Hematopoietic multipotent progenitor cell (in vitro differentiated cells): ENCODE measurements around the gene GNA12. TPM values are rescaled to one million over a fixed set of nuclear protein-coding genes. Genes with fewer than 3 reads are reported as not detected.
A peak's percentile ranks its signal among the peaks of the same experiment; 100 is the strongest.

ENCODE experiments used
- DNase-seq, 3 donors: peaks; one replicate each; pipeline ENCODE4 v3.0.0-alpha.2; 2011 to 2015; ENCODE audit warnings: low read depth in 2 of 3, low spot score in 2 of 3
- total RNA-seq: library from RNA; depleted of rRNA; stranded (reverse); fragments of >200 nt; gene quantifications from one replicate; pipeline ENCODE4 v1.2.3, GENCODE V29; 2012

GNA12 gene
- total RNA-seq, 1 donor = 48.2 TPM

DNA sequence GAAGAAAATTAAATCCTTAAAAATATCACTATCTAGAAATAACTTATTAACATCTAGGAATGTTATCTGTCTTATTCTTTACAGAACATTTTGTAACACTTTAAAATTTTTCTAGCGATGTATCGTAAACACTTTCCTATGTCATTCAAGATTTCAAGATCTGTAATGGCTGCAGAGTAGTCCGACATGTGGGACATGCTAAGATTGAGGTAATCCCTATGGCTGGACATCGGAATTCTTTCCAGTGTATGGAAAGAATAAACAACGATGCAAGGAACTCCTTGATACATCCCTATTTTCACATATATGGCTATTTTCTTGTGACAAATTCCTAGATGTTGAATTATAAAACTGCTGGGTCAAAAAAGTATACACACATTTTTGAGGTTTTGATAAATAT lies 37.5 kb downstream of the GNA12 start:
- DNase-seq = no peak

DNA sequence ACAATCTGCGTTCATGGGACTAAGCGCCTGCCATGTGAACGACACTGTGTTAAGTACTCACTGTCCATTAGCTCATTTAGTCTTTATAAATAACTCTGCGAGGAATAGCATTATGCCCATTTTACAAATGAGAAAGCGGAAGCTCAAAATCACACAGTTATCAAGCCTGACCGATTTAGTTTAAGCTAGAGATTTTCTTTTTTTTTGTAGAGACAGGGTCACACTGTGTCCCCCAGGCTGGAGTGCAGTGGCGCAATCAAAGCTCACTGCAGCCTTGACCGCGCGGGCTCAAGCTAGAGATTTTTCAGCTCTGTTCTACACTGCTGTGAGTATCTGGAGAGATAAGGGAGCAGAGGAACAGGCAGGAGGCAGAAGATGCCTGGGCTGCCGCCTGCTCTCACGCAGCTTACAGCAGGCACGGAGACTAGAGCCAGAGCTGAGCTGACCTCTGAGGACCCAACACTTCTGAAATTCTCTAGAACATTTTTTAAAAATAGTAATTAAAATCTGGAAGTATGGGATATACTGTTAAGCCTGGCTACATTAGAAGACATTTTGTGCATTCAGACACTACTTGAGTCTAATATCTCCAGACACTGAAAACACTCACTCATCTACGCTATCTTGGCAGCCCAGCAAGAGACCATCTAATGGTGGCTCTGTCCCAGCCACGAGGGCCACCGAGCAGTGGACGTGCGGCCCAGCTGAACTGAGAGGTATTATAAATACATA lies 38.7 kb downstream of the GNA12 start:
- DNase-seq = no peak

- no peak for DNase-seq
Observed at GRCh38 chr7:2804227-2804763, 39.8 kb downstream of the GNA12 start.

- DNase-seq = no peak
Observed at GRCh38 chr7:2803755-2804154, 40.4 kb downstream of the GNA12 start.

- no peak for DNase-seq
Observed at GRCh38 chr7:2803342-2803692, 40.8 kb downstream of the GNA12 start.

GRCh38 chr7:2802504-2803341 lies 41.4 kb downstream of the GNA12 start:
- no peak for DNase-seq

GRCh38 chr7:2802101-2802500 lies 42.0 kb downstream of the GNA12 start:
- no peak for DNase-seq

- DNase-seq = peak in 2 of 3 donors; percentile 60 to 82
Observed at GRCh38 chr7:2800931-2801688, 43.0 kb downstream of the GNA12 start.

- DNase-seq = no peak
Observed at GRCh38 chr7:2800220-2800930, 43.7 kb downstream of the GNA12 start.

DNA sequence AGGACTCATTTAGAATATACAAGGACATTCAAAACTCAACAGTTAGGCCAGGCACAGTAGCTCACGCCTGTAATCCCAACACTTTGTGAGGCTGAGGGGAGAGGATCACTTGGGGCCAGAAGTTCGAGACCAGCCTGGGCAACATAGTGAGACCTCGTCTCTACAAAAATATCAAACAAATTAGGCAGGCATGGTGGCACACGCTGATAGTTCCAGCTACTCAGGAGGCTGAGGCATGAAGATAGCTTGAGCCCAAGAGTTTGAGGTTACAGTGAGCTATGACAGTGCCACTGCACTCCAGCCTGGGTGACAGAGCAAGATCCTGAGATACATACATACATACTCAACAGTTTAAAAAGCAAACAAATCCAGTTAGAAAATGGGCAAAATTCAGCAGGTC lies 44.9 kb downstream of the GNA12 start:
- peak in 1 of 3 donors; percentile 43 for DNase-seq

DNA sequence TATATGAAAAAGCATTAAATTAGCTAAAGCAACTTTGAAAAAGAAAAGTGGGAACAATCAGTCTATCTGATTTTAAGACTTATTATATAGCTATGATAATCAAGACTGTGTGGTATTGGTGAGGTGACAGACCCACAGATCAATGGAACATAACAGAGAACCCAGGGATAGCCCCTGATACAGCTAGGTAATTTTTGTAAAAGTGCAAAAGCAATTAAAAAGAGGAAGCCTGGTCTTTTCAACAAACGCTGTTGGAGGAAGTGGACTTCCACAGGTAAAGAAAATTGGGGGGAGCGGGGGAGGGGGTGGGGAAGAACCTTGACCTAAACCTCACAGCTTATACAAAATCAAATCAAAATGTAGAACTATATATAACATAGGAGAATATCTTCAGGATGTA lies 45.4 kb downstream of the GNA12 start:
- no peak for DNase-seq

GRCh38 chr7:2796358-2797352 lies 47.5 kb downstream of the GNA12 start:
- DNase-seq = no peak

DNA sequence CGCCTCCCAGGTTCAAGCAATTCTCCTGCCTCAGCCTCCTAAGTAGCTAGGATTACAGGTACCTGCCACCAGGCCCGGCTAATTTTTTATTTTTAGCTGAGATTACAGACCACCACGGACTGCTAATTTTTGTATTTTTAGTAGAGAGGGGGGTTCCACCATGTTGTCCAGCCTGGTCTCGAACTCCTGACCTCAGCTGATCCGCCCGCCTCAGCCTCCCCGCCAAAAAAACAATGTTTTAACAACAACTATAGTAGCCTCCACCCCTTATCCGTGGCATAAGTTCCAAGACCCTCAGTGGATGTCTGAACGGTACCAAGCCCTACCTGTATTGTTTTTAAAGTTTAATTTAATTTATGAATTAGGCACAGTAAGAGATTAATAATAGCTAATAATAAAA lies 48.2 kb downstream of the GNA12 start:
- no peak for DNase-seq

DNA sequence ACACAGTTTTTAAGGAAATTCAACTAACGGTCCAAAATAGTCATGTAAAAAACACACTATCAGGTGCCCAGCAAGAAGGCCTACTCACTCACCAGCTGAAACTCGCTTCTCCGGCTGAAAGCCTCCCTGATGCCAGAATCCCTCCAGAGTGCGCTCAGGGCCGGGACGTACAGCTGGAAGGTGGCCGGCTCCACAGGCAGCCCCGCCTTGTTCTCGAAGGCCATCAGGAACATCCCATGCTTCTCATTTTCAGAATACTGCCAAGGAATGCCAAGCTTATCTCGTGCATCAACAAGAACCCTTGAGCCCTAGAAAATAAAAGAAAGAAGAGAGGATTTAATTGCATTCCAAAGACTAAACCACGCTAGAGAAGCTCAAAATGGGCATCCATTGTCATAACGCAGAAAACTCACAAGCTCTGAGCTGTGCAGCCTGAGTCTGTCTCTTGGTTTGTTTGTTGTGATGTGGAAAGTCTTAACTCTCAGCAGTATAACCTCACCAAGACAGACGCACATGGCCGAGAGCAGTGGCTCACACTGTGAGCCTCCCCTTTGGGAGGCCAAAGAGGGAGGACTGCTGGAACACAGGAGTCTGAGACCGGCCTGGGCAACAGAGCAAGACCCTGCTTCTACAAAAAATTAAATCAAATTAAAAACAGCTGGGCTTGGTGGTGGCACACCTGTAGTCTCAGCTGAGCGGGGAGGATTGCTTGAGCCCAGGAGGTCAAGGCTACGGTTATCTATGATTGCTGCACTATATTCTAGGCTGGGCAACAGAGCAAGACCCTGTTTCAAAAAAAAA lies 49.1 kb downstream of the GNA12 start:
- DNase-seq = no peak

DNA sequence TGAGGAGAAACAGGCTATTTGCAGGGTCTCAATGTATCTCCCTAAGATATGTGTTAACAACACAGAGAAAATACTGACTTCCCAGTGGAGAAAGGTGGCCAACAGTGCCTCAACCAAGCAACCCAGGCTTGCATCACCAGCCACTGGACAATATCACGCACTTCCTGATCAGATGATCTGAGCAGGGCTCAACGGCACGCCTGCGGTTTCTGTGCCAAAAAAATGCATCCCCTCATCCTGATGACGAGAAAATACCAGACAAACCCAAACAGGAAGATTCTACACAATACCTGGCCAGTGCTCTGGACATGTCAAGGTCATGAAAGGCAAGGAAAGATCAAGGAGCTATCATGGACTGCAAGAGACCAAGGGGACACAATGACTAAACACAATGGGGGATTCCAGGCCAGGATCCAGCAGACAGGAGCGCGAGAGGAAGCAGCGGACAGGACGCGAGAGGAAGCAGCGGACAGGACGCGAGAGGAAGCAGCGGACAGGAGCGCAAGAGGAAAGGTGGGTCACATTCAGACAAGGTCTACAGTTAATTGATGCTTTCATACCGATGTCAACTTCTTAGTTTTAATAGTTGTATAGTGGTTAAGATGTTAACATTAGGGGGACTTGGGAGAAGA lies 51.1 kb downstream of the GNA12 start:
- no peak for DNase-seq

DNA sequence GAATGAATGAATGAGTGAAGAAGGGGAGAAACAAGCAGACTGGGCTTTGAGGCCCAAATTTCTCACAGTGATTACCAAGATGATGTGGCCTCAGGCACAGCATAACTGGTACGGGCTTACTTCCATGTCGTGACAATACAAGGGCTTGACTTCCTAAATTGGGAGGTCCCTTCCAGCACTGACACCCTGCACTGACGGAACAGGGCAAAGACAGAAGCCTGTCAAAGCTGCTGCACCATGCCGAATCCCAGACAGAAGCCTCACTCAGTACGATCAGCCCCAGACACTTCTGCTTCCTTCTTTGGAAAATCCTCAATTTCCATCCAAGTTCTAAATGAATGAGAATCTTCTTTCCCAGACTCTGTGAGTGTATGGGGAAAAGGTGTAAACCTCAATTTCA lies 51.9 kb downstream of the GNA12 start:
- no peak for DNase-seq

DNA sequence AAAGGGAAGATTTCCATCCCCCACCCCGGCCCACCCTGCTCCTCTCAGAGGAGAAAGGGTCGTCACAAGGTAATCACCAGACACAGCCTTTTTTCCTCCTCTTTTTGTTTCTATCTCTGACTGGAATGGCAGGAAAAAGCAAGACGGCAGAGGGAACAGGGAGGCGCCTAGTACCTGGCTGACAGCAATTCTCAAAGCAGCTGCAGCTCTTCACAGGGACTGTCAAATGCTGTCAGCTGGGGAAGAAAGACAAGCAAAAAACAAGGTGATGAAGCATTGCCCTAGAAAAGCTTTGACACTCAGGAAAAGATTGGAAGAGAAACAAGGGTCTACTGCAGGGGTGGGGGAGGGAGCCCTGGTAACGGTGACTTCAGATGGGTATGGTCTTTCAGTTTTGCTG lies 52.7 kb downstream of the GNA12 start:
- DNase-seq = no peak
